GM18907 (cell line): Measurements from ENCODE around the gene TOMM20.
"Not testable (repeated sequence)": the region's sequence is repeated elsewhere in the genome, so short reads cannot be mapped to it uniquely, and the experiment has no call there.

Experiments used
- ATAC-seq: cut with Tn5 transposase; IDR thresholded peaks from one replicate; pipeline ENCODE4 v1.9.1; 2021; ENCODE audit warnings: mild to moderate bottlenecking, moderate library complexity; ENCODE audit not compliant: unreplicated experiment

Gene TOMM20

GRCh38 chr1:235128456-235129328, at the start of gene TOMM20:
Gene TOMM20 (minus strand): TSS chr1:235128837. CDS start chr1:235128715, 122 bp downstream.
- ATAC-seq = peak; percentile 91

DNA sequence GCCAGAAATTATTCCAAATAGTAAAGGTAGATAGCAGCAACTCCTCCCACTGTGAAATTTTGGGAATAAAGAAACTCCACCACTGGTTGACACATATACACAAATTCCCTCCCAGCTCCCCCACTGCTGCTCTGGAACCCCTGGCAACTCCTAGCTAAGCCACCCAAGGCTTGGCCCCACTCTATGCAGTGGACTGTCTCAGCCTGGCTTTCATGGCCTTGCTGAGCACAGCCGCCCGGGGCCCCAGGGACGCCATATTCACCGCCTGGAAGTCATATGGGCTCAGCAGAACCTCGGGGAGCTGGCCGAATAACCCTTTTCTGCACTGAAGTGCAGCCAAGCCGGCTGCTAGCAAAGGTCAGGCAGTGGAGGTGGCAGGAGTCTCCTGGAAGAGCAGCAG, 47.8 kb upstream of the TOMM20 start:
- no peak for ATAC-seq

- ATAC-seq = no peak
Observed at GRCh38 chr1:235169986-235170385, 41.3 kb upstream of the TOMM20 start.

DNA sequence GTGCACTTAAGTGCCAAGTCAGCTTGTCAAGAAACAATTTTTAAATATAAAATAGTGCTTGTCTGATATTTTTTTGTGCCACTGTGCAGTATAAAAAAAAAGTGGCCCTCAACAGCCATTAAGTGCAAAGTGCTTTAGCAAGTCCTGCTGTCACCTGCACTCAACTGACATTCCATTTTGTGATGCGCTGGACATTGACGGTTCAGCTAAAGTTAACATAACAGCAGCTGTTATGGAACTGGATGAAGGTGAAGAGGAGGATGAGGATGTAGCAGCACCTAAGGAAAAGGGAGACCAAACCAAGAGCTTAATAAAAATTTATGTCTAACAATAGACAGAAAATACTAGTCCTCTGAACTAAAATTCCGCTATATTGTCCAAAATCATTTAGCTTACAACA, 39.7 kb upstream of the TOMM20 start:
- ATAC-seq = no peak

GRCh38 chr1:235161685-235162327, 33.2 kb upstream of the TOMM20 start:
- ATAC-seq = peak; percentile 4

DNA sequence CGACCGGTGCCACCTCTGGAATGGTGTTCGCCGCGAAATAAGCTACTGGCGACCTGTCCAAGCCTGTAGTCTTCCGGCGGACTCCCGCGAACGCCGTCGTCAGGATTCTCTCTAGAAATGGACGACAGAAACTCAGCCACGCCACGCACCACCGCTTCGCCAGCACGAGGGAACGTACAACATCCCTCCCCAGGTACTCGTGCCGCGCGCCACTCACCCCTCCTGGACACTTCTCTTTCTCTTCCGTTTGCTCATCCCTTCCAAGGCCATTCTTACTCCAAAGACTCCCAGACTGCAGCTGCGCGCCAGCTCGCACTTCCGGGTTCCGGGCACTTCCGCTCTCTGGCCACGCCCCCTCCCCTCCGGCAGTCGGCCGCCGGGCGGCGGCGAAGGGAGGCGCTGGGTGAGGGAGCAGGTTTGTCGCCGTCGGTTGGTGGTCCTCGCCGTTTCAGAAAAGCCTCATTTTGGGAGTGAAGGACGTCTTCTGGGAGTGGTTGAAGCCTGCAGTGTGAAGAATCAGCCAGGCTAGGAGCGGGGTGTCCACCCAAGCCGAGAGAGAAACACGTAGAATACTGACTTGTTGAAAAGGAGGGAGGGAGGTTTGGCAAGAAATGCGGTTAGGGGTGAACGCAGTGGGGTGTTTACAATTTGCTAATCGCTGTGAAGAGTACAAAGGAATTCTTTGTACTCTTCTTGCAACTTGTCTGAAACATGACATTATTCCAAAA, 32.5 kb upstream of the TOMM20 start, which contains the start of gene RBM34:
RBM34 (minus strand) TSS at position 294 of the 728 bp plus-strand sequence; CDS start at position 270, 24 bp downstream.
- ATAC-seq = peak; percentile 94

DNA sequence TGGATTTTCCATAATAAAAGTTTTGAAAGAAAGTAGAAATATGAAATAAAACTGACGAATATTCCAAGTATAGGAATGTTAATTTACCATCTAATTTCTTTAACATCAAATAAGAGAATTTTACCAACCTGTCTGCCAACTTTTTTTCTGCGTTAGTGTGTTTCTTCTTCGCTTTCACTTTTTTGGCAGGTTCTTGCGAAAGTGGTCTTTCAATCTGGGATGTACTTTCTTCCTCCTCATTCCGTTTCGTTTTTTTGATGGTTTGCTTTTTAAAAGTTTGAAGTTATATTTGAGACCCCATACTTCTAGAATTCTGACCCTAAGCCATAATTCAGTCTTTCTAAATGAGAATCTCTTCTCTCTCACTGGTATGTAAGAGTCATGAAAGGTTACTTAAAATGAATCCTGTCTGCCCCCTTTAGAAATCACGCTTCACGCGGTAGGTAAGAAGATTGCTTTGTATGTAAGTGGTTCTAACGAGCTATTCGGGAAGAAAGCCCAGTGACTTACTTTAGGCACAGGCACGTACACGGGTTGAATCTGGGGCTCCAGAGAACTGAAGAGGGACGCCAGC, 31.8 kb upstream of the TOMM20 start:
- peak; percentile 34 for ATAC-seq

DNA sequence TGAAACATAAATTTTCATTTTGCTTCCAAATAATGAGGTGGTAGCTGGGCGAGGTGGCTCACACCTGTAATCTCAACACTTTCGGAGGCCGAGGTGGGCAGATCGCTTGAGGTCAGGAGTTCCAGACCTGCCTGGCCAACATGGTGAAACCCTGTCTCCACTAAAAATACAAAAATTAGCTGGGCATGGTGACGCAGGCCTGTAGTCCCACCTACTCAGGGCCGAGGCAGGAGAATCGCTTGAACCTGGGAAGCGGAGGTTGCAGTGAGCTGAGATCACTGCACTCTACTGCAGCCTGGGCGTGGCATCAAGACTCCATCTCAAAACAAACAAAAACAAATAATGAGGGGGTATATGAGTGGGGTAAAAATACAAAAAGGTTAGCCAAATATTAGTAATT, 31.3 kb upstream of the TOMM20 start:
- not testable (repeated sequence) for ATAC-seq

DNA sequence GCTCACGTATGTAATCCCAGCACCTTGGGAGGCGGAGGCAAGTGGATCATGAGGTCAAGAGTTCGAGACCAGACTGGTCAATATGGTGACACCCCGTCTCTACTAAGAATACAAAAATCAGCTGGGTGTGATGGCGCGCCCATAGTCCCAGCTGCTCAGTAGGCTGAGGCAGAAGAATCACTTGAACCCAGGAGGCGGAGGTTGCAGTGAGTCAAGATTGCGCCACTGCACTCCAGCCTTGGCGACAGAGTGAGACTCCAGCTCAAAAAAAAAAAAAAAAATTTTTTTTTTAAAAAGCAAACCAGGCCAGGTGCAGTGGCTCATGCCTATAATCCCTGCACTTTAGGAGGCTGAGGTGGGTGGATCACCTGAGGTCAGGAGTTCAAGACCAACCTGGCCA, 30.6 kb upstream of the TOMM20 start:
- ATAC-seq = not testable (repeated sequence)

GRCh38 chr1:235158680-235159079, 30.0 kb upstream of the TOMM20 start:
- no peak for ATAC-seq

DNA sequence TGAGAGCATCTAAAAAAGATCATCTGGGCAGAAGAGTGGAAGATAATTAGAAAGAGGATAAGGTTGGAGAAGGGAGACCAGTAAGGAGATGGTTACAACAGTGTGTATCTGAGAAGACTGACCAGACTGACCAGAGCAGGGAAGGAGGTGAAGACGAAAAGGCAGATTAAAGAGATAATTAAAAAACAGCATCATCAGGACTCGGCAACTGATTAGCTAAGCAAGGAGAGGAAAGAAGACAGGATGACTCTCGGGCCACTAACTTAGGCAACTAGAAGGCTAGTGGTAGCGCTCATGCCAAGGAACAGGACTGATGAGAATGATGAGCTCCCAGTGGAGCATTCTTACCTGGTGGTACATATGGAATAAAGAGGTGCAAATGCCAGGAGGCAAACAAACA, 28.5 kb upstream of the TOMM20 start:
- ATAC-seq = no peak

DNA sequence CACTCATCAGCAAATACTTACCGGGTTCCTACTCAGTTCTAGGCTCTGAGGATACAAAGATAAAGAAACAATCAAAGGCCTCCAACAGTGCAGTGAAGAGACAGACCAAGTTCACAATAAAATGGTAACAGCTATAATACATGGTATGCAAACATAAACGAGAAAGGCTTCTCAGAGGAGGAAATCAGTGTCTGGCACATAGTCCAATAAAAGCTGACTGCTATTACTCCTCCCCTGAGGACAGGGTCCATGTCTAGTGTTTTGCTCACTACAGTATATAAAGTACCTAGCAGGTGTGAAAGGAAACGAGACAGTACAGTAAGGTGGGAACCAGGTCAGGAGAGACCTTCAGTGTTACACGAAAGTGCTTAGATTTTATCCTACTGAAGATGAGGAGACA, 28.1 kb upstream of the TOMM20 start:
- ATAC-seq = no peak

GRCh38 chr1:235156265-235156664, 27.6 kb upstream of the TOMM20 start:
- no peak for ATAC-seq

- no peak for ATAC-seq
Observed at GRCh38 chr1:235152235-235152634, 23.6 kb upstream of the TOMM20 start.

GRCh38 chr1:235151033-235151432, 22.4 kb upstream of the TOMM20 start:
- ATAC-seq = no peak

DNA sequence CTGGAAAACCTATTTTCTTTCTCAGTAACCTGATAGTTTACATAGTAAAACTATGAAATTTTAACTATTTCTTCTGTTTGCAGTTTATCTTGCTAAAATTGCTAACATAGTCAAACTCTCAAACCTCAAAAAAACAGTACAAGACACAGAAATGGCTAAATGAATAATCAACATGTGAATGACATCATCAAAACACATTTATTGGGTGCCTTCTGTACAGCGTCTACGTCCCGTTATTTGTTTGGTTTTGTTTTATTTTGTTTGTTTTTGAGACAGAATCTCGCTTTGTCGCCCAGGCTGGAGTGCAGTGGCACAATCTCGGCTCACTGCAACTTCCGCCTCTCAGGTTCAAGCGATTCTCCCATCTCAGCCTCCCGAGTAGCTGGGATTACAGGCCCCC, 21.2 kb upstream of the TOMM20 start:
- no peak for ATAC-seq

DNA sequence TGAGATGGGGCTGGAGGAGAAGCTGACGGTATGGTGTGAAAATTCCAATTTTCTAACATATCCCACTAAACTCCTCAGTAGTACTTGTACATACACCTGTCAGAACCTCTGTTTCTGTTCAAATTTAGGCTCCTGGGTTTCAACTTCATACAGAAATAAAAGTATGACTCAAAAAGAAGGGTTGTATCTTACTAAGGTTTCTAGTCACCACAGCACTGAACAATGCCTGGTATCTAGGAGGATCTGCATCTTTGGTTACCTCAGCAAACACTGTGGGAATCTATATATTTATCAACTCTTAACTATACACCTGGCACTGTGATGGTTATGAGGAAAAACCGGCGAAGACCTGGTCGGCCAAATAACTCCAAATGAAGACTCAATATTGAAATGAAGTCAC, 18.6 kb upstream of the TOMM20 start:
- no peak for ATAC-seq

- ATAC-seq = no peak
Observed at GRCh38 chr1:235145639-235146038, 17.0 kb upstream of the TOMM20 start.

GRCh38 chr1:235142991-235143390, 14.4 kb upstream of the TOMM20 start:
- ATAC-seq = no peak

DNA sequence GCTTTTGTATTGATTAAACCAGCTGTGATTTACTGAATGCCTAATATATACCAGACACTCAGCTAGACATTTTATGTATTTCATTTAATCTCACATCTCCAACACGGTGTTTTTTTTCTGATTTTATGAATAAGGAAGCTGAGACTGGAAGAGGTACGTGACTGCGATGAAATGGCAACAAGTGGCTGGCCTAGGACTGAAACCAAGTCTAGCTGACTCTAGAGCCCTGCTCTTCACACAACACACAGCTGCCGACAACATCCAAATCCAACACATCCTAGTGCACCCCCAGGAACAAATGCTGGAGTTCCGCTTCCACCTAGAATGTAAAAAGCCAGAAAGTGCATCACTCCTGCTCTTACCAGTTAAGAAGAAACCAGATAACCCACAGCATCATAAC, 10.7 kb upstream of the TOMM20 start:
- ATAC-seq = no peak

DNA sequence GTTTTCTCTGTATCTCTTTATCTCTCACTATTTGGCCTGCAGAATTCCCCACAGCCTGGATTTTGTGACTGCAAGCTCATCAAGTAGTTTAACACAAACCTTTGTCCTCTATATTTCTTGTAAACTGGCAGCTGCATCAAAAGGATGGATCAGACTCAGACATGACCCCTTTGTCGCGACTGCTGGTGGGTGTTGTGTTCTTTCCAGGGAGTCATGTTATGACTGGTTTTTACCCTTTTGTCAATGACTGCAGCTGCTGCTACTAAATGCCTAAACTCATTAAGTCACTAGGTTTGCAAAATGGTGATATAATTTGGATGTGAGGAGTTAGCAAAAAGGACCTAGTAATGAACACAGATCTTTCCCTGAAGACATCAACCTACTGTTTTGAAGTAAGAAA, 10.2 kb upstream of the TOMM20 start:
- no peak for ATAC-seq
